ENCODE data around the gene NSF.

The NSF gene

GRCh38 chr17:46717999-46718398, 127.5 kb downstream of the NSF start:
- in situ Hi-C loops (cut with MboI; ENCODE audit: low sequenced_read_pairs) = no loop called here

DNA sequence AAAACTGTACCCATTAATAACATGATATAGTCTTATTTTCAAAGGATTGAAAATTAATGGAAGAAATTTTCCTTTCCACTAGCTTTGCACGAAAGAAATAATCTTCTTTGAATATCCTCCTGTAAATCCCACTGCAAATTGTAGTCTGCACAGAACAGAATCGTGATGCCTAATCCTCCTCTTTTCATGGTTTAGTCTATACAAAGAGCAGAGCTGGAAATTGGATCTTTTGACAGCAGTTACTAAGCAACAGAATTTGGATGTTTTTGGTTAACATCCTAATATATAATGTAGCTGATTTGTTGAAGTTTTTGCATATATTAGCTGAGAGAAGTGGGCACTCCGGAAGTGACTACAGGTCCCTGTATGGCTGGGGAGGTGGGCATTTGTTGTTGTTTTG, 129.4 kb downstream of the NSF start:
- in situ Hi-C loops (cut with MboI; ENCODE audit: low sequenced_read_pairs) = no loop called here

DNA sequence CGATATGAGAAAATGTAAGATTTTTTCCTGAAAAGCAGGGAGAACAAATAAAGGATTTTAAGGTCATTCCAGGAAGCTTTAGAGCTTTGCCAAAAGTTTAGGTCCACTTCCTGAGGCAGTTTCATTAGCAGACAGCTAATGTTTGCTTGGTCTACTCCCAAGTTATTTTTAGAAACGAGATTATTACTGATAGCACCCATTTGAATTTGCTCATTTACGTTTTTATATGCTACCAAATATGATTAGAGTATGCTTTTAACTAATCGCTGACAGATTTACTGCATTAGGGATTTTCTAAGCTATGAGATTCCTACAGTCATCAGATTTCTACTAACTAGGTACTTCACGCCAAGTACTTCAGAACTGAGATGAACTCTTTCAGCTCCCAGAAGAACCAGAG, 129.9 kb downstream of the NSF start:
- in situ Hi-C loops (cut with MboI; ENCODE audit: low sequenced_read_pairs) = no loop called here

GRCh38 chr17:46722662-46723285, 132.3 kb downstream of the NSF start:
- in situ Hi-C loops (cut with MboI; ENCODE audit: low sequenced_read_pairs) = no loop called here

- in situ Hi-C loops (cut with MboI; ENCODE audit: low sequenced_read_pairs) = no loop called here
Observed at GRCh38 chr17:46726206-46726605, 135.7 kb downstream of the NSF start.

- in situ Hi-C loops (cut with MboI; ENCODE audit: low sequenced_read_pairs) = no loop called here
Observed at GRCh38 chr17:46727572-46728348, 137.3 kb downstream of the NSF start.

DNA sequence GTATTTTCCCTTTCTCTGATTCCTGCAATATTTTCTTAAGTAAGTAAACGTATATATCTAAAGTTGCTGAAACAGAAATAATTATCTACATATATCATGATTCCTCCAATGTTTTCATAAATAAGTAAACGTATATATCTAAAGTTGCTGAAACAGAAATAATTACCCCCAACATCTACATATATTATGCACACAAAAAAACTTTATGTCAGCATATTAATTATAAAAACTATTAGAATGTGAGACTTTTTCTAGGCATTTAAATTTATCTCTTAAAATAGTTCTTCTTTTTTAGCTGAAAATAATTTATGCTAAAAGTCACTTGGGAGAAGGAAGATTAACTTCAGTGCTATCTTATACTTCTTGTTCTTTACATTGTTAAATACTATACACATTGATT, 139.6 kb downstream of the NSF start:
- in situ Hi-C loops (cut with MboI; ENCODE audit: low sequenced_read_pairs) = no loop called here

- in situ Hi-C loops (cut with MboI; ENCODE audit: low sequenced_read_pairs) = no loop called here
Observed at GRCh38 chr17:46730679-46731078, 140.2 kb downstream of the NSF start.

DNA sequence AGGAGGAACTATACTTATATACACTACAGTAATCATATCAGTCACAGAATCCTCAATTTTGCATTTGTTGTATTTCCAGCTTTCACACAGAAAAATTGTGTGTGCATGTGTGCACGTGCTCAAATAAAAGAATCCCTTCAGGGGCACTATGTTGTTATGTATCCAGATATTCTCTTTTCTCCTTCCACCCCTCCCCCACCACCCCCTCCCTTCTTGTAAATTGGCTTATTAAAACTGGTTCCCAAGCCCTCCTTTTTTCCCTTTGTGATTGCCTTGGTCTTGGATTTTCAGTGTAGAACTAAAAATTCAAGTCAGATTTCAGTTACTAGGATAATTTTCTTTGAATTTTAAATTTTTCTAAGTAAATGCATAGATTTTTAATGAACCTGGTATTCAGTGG, 141.7 kb downstream of the NSF start:
- in situ Hi-C loops (cut with MboI; ENCODE audit: low sequenced_read_pairs) = no loop called here

DNA sequence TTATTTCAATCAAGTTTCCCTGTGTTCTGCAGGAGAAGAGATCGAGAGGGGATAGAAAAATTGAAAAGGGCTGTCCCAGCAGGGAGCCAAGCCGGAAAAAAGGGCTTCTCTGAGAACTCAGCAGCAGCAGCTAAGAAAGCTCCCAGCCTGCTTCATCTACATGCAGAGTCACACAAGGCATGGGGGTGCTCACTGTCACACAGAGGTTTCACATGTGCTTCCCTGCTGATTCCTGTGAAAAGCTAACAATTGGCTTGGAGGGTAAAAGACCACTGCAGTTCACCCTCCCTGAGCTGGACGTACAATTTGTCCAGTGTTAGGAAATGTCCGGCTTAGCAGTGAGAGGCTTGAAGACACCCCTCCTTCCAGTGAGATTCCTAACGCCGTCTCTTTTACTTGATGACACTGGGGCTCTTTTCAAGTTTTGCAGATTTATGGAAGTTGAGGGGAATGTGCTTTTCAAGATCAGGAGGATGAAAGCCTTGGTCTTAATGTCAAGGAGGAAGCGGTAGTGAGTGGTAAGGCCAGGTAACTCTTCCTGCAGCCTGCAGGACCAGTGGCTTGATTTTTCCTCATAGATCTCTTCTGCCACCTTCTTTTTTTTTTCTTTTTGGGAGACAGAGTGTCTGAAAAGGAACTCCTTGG, 142.4 kb downstream of the NSF start:
- in situ Hi-C loops (cut with MboI; ENCODE audit: low sequenced_read_pairs) = no loop called here

DNA sequence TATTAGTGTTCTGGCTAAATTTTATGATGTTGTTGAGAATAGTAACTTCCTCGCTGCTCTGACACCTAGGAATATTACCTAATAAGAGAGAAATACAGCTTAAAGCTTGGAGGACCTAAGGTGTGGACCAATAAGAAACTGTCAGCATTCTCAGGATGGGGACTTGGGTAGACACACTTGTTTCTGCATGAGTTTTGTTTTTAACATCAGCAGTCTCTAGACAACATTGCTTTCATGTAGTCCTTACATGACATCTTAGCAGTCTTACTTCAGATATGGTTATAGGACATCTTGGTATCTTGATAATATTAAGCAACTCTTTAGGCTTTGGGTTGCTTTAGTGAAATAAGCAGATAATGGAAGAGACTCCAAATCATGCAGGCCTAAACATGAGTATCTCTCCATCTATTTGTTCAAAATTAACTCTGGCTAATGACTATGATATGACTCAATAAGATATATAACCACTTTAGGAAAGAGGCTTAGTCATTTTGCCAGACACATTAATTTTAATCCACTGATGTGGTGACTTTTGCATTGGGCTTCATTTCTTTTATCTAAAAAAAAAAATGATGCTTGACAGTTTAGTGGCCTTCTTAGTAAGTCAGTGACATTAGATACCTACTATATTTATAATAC, 143.5 kb downstream of the NSF start:
- in situ Hi-C loops (cut with MboI; ENCODE audit: low sequenced_read_pairs) = no loop called here

DNA sequence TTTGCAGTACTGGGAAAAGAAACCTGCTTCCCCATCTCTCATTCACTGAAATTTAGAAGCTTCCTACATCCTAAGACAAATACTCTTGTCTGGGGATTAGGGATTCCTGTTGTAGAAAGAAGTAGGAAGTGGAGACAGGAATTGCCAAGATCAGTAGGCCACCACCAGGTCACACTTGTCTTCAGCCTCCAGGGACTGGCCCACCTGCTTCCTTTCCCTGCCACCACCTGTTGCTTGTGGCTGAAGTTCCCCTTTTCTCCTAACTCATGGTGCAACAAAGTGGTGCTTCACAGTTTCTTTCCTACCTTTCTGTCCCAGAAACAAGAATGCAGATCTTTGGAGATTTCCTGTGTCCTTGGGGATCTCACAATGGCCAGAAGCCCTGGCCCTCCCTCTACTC, 145.6 kb downstream of the NSF start:
- in situ Hi-C loops (cut with MboI; ENCODE audit: low sequenced_read_pairs) = no loop called here

DNA sequence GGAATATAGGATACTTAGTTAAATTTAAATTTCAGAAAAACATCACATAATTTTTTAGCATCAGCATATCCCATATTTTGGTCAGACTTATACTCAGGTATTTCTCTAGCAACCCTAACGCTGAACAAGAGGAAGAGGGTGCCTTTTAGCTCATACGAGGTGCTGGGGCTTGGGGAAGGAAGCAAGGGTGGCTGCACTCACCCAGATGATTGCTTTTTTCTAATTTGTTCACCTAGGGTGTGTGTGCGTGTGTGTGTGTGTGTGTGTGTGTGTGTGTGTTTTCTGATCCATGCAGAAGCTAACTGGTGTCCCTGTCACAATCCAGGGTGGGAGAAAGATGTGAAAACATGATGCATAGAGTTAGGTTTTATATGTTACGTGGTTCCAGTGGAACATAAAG, 146.9 kb downstream of the NSF start:
- in situ Hi-C loops (cut with MboI; ENCODE audit: low sequenced_read_pairs) = no loop called here

DNA sequence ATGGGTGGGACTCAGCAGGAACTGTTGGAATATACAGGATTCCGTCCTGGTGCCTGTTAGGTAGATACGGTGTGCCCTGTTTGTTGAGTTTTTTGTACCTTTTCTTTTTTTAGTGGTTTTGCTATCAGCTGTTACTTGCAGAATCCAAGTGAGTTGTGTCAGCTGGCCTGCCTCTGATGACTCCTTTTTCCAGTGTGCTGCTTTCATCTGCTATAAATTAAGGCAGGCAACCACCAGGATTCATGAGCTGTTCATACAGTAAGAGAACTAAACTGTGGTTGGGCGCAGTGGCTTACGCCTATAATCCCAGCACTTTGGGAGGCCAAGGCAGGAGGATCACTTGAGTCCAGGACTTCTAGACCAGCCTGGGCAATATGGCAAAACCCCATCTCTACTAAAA, 148.1 kb downstream of the NSF start:
- in situ Hi-C loops (cut with MboI; ENCODE audit: low sequenced_read_pairs) = no loop called here

DNA sequence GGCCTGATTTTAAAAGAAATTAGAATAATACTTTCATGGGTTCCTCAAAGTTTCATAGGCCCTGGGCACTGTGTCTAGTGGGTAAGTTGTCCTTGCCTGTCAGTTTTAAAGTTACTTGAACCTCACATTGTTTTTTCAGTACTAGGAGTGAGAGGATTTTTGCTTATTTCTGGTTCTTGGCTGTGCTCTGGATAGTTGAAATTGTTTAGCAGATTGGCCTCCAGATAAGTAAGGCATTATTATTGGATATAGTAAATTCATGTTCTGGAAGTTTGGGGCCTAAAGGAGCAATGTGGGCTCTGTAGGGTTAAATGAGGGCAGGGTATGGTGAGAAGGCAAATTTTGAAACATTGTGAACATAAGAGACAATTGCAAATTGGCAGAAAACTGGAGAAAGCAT, 149.5 kb downstream of the NSF start:
- in situ Hi-C loops (cut with MboI; ENCODE audit: low sequenced_read_pairs) = no loop called here

GRCh38 chr17:46741122-46741730, 150.8 kb downstream of the NSF start:
- in situ Hi-C loops (cut with MboI; ENCODE audit: low sequenced_read_pairs) = no loop called here

DNA sequence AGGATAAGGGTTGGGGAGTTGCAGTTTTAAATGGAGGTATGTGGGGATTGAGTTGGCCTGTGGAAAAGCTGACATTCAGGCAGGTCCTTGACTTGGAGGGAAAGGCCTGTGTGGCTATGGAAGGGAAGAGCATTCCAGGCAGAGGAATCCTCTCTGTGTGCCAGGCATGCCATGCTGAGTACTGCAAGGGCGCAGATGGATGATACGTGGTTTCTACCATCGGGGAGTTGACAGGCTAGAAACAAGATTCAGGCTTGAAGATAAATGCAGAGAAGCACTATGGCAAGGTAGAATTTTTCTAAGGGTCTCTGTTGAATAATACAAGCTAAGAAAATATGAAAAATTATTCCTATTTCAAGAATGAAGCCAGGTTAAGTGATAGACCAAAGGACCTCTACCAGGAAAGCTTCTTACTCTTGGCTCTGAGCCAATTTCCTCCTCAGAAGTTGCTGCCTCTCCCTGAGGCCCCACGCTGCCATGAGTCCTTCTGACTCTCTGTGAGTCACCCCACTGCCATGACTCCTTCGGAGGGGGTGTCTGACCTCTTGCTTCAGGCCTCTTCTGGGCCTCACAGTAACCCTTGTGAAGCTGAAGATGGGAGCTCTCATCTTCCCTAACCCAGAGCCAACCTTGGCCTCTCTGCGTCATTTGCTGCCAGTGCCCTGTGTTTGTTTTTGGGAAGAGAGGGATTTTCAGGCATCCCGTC, 152.2 kb downstream of the NSF start:
- in situ Hi-C loops (cut with MboI; ENCODE audit: low sequenced_read_pairs) = no loop called here

DNA sequence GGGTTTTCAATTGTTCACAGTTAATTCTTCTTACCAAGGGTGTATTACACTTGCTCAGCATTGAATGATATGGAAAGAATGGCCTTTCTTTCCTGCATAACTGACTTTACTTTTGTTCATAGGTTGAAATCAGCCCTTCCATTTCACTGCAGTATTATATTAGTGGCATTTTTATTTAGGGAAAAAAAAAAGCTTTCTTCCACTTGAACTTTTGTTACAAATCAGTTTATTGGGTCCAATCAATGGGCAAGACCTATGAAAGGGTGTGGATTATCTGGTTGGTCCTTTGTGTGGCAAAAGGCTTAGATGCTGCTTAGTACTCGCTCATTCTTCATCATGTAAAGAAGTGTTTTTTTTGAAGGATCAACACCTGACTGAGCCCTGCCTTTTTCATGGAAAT, 154.0 kb downstream of the NSF start:
- in situ Hi-C loops (cut with MboI; ENCODE audit: low sequenced_read_pairs) = no loop called here

- in situ Hi-C loops (cut with MboI; ENCODE audit: low sequenced_read_pairs) = no loop called here
Observed at GRCh38 chr17:46745376-46745775, 154.9 kb downstream of the NSF start.

DNA sequence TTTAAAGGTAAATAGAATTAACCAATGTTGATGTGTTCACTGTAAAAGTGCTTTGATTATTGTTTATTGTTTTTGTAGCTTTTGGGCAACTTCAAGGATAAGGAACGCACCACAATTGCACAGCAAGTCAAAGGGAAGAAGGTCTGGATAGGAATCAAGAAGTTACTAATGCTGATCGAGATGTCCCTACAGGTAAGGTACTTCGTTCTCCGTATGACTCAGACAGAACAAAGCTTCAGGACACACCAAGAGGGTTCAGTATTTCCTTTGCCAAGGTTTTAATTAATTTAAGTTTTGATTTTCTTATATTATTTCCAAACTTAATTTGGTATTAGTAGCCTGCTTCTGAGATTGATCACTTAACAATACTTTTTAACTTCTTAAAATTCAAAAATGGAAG, 161.0 kb downstream of the NSF start:
- in situ Hi-C loops (cut with MboI; ENCODE audit: low sequenced_read_pairs) = no loop called here

- in situ Hi-C loops (cut with MboI; ENCODE audit: low sequenced_read_pairs) = no loop called here
Observed at GRCh38 chr17:46753776-46754175, 163.3 kb downstream of the NSF start.
